ENCODE results near the gene OGFOD2.

Gene OGFOD2

DNA sequence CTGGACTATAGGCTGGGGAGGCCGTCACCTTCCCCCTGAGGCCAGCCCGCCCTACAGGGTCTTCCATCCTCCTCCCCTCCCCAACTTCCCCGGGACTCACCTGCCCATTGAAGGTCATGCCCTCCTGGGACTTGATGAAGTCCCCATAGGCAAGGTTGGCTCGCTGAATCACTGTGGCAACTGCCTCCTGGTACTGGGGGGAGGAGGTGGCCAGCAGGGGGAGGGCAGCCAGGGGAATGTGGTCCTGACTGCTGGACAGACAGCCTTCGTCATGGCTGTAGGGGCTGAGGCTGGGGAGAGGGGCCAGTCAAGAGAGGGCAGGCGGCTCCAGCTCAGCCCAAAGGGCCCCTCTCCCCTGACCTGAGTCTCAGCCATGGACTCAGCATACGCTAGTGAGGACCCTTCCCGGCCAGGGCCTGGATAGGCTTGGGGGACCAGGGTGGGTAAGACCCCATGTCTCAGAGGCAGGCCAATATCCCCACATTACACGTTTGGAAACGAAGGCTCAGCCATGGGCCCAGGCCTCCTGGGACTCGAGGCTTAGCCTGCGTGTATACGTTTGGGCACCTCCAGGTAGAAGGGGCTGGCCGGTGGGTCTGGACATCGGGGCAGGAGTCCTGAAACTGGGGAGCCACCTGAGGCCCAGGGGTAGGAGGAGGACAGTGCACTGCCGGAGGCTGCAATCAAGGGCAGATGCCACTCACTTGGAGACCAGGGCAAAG lies 21.7 kb downstream of the OGFOD2 start:
- no peak overlapping the region for H3K27ac ChIP-seq
- TF ChIP-seq, protein P1, sequence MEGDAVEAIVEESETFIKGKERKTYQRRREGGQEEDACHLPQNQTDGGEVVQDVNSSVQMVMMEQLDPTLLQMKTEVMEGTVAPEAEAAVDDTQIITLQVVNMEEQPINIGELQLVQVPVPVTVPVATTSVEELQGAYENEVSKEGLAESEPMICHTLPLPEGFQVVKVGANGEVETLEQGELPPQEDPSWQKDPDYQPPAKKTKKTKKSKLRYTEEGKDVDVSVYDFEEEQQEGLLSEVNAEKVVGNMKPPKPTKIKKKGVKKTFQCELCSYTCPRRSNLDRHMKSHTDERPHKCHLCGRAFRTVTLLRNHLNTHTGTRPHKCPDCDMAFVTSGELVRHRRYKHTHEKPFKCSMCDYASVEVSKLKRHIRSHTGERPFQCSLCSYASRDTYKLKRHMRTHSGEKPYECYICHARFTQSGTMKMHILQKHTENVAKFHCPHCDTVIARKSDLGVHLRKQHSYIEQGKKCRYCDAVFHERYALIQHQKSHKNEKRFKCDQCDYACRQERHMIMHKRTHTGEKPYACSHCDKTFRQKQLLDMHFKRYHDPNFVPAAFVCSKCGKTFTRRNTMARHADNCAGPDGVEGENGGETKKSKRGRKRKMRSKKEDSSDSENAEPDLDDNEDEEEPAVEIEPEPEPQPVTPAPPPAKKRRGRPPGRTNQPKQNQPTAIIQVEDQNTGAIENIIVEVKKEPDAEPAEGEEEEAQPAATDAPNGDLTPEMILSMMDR (conservative IDR thresholded peaks at IDR 0.05): no peak

DNA sequence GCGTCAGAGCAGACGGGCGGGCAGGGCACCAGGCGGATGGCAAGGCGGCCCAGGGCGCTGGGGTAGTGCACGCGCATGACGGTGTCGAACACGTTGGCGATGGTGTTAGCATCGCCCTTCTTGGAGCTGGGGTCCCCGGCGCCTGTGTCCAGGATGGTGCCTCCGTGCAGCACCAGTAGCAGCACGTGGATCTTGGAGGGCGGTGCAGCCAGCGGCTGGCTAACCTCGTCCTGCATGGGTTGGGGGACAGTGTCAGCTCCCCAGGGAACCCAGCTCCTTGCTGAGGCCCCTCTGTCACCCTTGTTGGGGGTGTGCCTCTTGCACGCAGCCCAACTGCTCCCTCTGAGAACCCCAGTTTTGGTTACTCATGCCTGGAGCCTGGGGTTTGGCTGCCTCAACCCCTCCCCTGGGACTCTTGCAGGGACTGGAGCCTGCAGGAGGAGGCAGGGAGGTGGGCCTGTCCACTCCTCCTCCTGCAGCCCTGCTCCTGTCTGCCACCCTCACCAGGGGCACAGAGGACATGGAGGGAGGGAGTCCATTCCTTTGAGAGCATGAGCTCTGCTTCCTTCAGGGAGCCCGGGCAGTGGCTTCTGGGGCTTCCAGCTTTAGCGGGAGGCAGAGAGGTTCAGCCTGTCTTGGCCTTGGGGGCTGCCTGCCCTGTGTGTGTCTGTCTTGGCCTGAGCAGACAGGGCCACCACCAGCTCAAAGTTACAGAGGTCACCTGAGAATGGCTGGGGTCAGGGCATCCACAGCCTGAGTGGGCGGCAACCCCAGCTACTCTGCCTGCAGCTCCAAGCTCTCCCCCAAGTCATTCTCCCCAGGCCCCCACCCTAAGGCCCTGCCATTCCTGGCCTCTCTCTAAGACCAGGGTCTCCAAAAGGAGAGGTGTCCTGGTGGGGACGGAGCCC lies 22.6 kb downstream of the OGFOD2 start:
- TF ChIP-seq, protein P1 (conservative IDR thresholded peaks at IDR 0.05): no peak
- no peak overlapping the region for H3K27ac ChIP-seq

DNA sequence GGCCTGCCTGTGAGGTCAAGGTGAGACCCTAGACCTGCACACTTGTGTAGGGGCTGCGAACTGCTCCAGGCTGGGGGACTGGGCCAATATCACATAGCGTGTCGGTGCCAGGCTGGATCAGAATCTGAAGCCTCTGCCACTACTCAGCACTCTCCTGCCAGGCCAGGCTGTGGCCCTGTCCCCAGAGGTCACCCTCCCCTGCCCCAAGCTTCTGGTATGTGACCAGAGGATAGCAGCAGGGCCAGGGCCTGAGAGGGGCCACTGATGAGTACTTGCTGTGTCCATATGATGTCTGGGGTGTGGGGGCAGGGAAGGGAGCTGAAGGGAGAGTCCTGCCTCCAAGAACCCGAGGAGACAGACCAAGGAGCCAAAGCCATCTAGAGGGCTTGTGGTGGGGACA lies 23.3 kb downstream of the OGFOD2 start:
- TF ChIP-seq, protein P1 (conservative IDR thresholded peaks at IDR 0.05): no peak
- H3K27ac ChIP-seq: no peak overlapping the region

DNA sequence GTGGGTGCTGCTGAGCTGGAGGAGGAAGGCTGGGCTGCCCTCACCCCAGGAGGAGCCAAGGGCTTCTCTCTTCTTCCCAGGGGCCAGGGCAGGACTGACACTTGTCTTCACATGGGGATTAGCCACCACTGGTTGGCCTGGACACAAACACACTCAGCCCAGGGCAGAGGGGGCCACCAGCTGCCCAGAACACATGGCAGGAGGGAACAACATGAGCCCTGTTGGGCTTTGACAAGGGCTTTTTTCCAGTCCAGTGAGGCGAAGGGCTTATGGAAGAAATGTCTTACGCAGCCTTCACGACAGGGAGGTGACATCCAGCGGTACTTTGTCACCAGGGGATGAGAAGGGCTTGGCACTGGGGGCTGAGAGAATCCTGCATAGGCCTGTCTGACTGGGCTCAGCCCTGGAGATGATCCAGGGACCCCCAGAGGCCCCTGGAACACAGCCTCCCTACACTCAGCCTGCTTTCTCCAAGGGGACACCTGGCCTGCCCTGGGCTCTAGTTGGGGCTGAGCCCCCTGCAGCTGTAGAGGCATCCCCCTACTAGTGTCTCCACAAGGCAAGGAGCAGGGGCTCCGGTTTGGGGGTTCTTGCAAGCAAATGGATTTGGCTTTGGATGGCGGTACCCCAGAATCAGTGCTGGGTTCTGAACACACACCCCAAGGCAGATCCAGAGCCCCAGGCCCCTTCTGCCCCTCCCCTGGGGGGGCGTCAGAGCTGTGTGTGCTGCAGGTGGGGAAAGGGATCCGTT lies 24.3 kb downstream of the OGFOD2 start:
- TF ChIP-seq, protein P1 (conservative IDR thresholded peaks at IDR 0.05): no peak
- H3K27ac ChIP-seq: no peak overlapping the region

DNA sequence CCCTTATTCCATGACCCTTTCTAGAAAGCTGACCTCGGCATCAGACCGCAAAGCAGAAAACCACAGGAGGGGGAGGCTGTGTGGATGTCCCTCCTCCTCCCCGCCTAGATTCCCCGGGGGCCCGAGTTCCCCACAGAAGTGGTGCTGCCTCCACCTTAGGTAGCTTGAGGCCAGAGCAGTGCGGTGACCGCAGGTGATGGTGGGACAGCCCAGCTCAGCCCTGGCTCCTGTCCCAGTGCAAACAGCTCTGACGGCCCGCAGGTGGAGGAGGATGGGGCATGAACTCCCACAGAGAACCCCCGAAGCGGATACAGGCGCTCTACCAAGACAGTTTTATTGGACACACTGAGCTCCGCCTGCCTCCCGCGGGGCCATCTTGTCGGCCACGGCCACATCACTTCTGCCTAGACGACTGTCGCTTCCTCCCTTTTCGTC lies 25.0 kb downstream of the OGFOD2 start:
- no peak overlapping the region for H3K27ac ChIP-seq
- TF ChIP-seq, protein P1 (conservative IDR thresholded peaks at IDR 0.05): no peak

DNA sequence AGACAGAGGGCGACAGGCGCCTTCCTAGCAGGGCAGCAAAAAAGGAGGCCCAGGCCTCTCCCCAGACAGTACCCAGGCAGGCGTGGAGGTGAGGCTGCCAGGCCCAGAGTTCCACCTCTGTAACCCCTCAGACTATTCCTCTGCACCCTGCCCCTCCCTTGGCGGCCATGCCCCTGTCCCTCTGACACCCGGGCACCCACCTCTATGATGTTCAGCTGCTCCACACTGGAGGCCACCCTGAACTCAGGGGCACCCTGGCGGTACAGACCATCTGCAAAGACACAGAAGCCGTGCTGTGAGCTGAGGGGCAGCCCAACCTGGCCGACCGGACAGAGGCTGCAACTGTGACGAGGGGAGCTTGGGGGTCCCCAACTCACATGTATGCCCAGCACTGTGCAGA lies 25.5 kb downstream of the OGFOD2 start:
- no peak overlapping the region for H3K27ac ChIP-seq

More for the DNA sequence above, 25.5 kb downstream of the OGFOD2 start:
- TF ChIP-seq, protein P1 (conservative IDR thresholded peaks at IDR 0.05): no peak
